Heart left ventricle (tissue), 13 donors: ENCODE data around the gene KCNQ1OT1.

ENCODE experiments used
- POLR2A ChIP-seq, 2 donors: fragments of 450-650 bp; IDR thresholded peaks; one replicate each; pipeline ENCODE4 v1.6.1; 2017; ENCODE audit warnings: antibody characterized with exemption in 2 of 2, mild to moderate bottlenecking in 2 of 2, moderate library complexity in 2 of 2
- TF ChIP-seq, protein P1 (sequence below), 12 donors: fragments of 200-600 bp; sonication (generic) in 4 of 12; IDR thresholded peaks; one replicate each; pipeline versions ENCODE4 v1.5.0 to v1.8.0; 2018 to 2022; ENCODE audit warnings: antibody characterized with exemption in 12 of 12, mild to moderate bottlenecking in 5 of 12
- donor health status: ischemic (EF 13 %, LVEDD 7.1; RV severe dilation, severe dysfunction).
- donor health status: DM: no; HTN: yes; CAD: no.
- donor health status: DM: no; HTN: no; CAD: no.
- donor health status: ischemic (EF 25% LVEDD 6.9; RV normal size, moderate dysfunction).
- donor health status: ischemic (EF 25% LVEDD 5.7; RV mildly dilated, moderate dysfunction).
- donor health status: ischemic (EF 35%, LVEDD 5.7; RV mildly dilated, moderate dysfunction).
- donor health status: nonischemic (EF 11% LVEDD 7.7; RV severe dilation, severe dysfunction).
- donor health status: DM: yes; HTN: yes; CAD: no.
- donor health status: PGD.
- donor health status: ischemic (EF 29% LVEDD 5.4; RV normal size, mild dysfunction).
- donor health status: nonischemic (EF 23%, LVEDD 6.1; RV moderate dilation, normal function).

DNA sequence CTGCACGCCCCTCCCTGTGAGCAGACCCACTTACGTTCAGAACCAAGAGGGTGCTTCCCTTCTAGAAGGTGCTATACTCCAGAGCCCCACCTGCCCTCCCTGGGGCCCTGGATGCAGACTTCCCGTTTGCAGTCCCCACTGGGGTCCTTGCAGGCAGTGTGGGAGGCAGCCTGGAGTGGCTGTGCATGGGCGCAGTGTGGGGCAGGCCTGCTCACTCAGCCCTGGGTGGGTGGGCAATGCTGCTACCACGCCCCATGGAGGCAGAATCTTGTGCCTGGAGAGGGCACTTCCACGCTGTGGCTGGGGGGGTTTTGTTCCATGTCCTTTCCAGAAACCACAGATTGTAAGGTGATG, 116.2 kb downstream of the KCNQ1OT1 start:
- TF ChIP-seq, protein P1, sequence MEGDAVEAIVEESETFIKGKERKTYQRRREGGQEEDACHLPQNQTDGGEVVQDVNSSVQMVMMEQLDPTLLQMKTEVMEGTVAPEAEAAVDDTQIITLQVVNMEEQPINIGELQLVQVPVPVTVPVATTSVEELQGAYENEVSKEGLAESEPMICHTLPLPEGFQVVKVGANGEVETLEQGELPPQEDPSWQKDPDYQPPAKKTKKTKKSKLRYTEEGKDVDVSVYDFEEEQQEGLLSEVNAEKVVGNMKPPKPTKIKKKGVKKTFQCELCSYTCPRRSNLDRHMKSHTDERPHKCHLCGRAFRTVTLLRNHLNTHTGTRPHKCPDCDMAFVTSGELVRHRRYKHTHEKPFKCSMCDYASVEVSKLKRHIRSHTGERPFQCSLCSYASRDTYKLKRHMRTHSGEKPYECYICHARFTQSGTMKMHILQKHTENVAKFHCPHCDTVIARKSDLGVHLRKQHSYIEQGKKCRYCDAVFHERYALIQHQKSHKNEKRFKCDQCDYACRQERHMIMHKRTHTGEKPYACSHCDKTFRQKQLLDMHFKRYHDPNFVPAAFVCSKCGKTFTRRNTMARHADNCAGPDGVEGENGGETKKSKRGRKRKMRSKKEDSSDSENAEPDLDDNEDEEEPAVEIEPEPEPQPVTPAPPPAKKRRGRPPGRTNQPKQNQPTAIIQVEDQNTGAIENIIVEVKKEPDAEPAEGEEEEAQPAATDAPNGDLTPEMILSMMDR (IDR thresholded peaks at IDR 0.05), result no peak
- no peak for TF ChIP-seq POLR2A (IDR thresholded peaks at IDR 0.05)
